Liver (tissue), 9 donors: Measurements from ENCODE around the gene SYMPK. TPM values are rescaled to one million over a fixed set of nuclear protein-coding genes. Genes with fewer than 3 reads are reported as not detected.

Experiments
- DNase-seq: peaks from one replicate; pipeline ENCODE4 v3.0.0-alpha.2; 2017; ENCODE audit warnings: low spot score
- H3K27ac ChIP-seq, 2 donors: one replicate each; pipeline ENCODE4 v1.7.0; 2013; ENCODE audit warnings: inconsistent platforms in 2 of 2, low read length in 2 of 2, control low read depth in 1 of 2, low read depth in 1 of 2, mild to moderate bottlenecking in 1 of 2
- H3K27me3 ChIP-seq, 4 donors: one replicate each; pipeline versions ENCODE4 v1.6.1 to v1.7.0; 2013; ENCODE audit warnings: low read length in 3 of 4, inconsistent platforms in 1 of 4, mild to moderate bottlenecking in 1 of 4, moderate library complexity in 1 of 4; ENCODE audit not compliant: control insufficient read depth in 4 of 4, insufficient read depth in 4 of 4
- H3K36me3 ChIP-seq, 4 donors: one replicate each; pipeline versions ENCODE4 v1.6.1 to v1.7.0; 2013; ENCODE audit warnings: low read length in 3 of 4, mild to moderate bottlenecking in 3 of 4, low read depth in 1 of 4, moderate library complexity in 1 of 4; ENCODE audit not compliant: control insufficient read depth in 4 of 4, insufficient read depth in 3 of 4
- H3K4me1 ChIP-seq, 4 donors: one replicate each; pipeline versions ENCODE4 v1.6.1 to v1.7.0; 2013; ENCODE audit warnings: low read length in 3 of 4, mild to moderate bottlenecking in 3 of 4, moderate library complexity in 1 of 4; ENCODE audit not compliant: control insufficient read depth in 4 of 4, insufficient read depth in 4 of 4
- H3K4me3 ChIP-seq, 3 donors: one replicate each; pipeline versions ENCODE4 v1.6.1 to v1.7.0; 2013; ENCODE audit warnings: low read length in 3 of 3, control low read depth in 1 of 3, low read depth in 1 of 3, mild to moderate bottlenecking in 1 of 3
- H3K9ac ChIP-seq, 2 donors: one replicate each; pipeline ENCODE4 v1.7.0; 2013; ENCODE audit warnings: low read length in 2 of 2, mild to moderate bottlenecking in 2 of 2, moderate library complexity in 2 of 2, control low read depth in 1 of 2, low read depth in 1 of 2
- H3K9me3 ChIP-seq, 4 donors: one replicate each; pipeline versions ENCODE4 v1.6.1 to v1.7.0; 2013; ENCODE audit warnings: low read length in 3 of 4; ENCODE audit not compliant: control insufficient read depth in 4 of 4
- ATF3 ChIP-seq: IDR thresholded peaks from 2 replicates; pipeline ENCODE4 v1.6.1; 2016; ENCODE audit warnings: antibody characterized with exemption
- CTCF ChIP-seq: fragments of 150-350 bp; IDR thresholded peaks from 2 replicates; pipeline ENCODE4 v1.5.1; 2017; ENCODE audit warnings: improper control_type of control experiment, low read depth, low read length; ENCODE audit not compliant: missing input control
- EGR1 ChIP-seq, 2 donors: IDR thresholded peaks; 2 replicates each; pipeline ENCODE4 v1.6.1; 2016 to 2018; ENCODE audit warnings: antibody characterized with exemption in 2 of 2, low read depth in 2 of 2
- FOXA1 ChIP-seq: IDR thresholded peaks from 2 replicates; pipeline ENCODE4 v1.6.1; 2016; ENCODE audit warnings: antibody characterized with exemption
- FOXA2 ChIP-seq: IDR thresholded peaks from 2 replicates; pipeline ENCODE4 v1.6.1; 2016; ENCODE audit warnings: antibody characterized with exemption
- GABPA ChIP-seq, 2 donors: IDR thresholded peaks in 1 of 2; conservative IDR thresholded peaks in 1 of 2; 2 replicates each; pipeline ENCODE4 v1.6.1; 2016; ENCODE audit warnings: antibody characterized with exemption in 2 of 2, mild to moderate bottlenecking in 1 of 2, moderate library complexity in 1 of 2
- HNF4A ChIP-seq, 2 donors: conservative IDR thresholded peaks; 2 replicates each; pipeline ENCODE4 v1.6.1; 2016; ENCODE audit warnings: antibody characterized with exemption in 2 of 2, mild to moderate bottlenecking in 2 of 2
- HNF4G ChIP-seq: IDR thresholded peaks from 2 replicates; pipeline ENCODE4 v1.6.1; 2016; ENCODE audit warnings: antibody characterized with exemption
- JUND ChIP-seq, 2 donors: IDR thresholded peaks; 2 replicates each; pipeline ENCODE4 v1.6.1; 2016; ENCODE audit warnings: antibody characterized with exemption in 2 of 2
- MAX ChIP-seq: IDR thresholded peaks from 2 replicates; pipeline ENCODE4 v1.6.1; 2016; ENCODE audit warnings: antibody characterized with exemption
- RAD21 ChIP-seq, 2 donors: IDR thresholded peaks; 2 replicates each; pipeline ENCODE4 v1.6.1; 2016; ENCODE audit warnings: antibody characterized with exemption in 2 of 2, mild to moderate bottlenecking in 2 of 2
- RXRA ChIP-seq, 2 donors: IDR thresholded peaks; 2 replicates each; pipeline ENCODE4 v1.6.1; 2017 to 2018; ENCODE audit warnings: antibody characterized with exemption in 2 of 2, mild to moderate bottlenecking in 1 of 2
- SP1 ChIP-seq: IDR thresholded peaks from 2 replicates; pipeline ENCODE4 v1.6.1; 2018; ENCODE audit warnings: antibody characterized with exemption, mild to moderate bottlenecking
- YY1 ChIP-seq: IDR thresholded peaks from 2 replicates; pipeline ENCODE4 v1.6.1; 2016; ENCODE audit warnings: antibody characterized with exemption, mild to moderate bottlenecking
- ZBTB33 ChIP-seq: IDR thresholded peaks from 2 replicates; pipeline ENCODE4 v1.6.1; 2016; ENCODE audit warnings: antibody characterized with exemption
- WGBS: extraction: QIAGEN DNeasy Blood & Tissue Kit; methylation state at CpG from one replicate; pipeline ENCODE4 v1.1.7; 2013; 5-methylcytosine and 5-hydroxymethylcytosine counted together
- polyA plus RNA-seq, 2 donors: library from polyadenylated mRNA; stranded (reverse) in 1 of 2; unstranded in 1 of 2; fragments of 200-250 nt in 1 of 2; fragments of >200 nt in 1 of 2; fragmentation: Nextera tagmentation in 1 of 2; extraction: Ambion mirVana in 1 of 2; gene quantifications; one replicate each; pipeline versions ENCODE4 v1.2.1 to v1.2.3, GENCODE V29; 2013 to 2015
- total RNA-seq, 2 donors: library from RNA; depleted of rRNA; stranded (reverse); fragments of >200 nt; gene quantifications; one replicate each; pipeline ENCODE4 v1.2.3, GENCODE V29; 2014
- donor health status: healthy.
- donor health status: healthy.
- donor health status: healthy.
- donor health status: healthy.
- donor health status: healthy.

The SYMPK gene
- total and polyA plus RNA-seq, 4 donors, result 5.5 to 26.1 (median 24.1) TPM

- Histone ChIP-seq H3K9me3 (no peaks in the 10 kb centered on the region), H3K27me3 (no peaks in the 10 kb centered on the region), H3K9ac (peak within 1 kb of the TSS; percentile 90 to 98), H3K27ac (peak within 1 kb of the TSS; percentile 90 to 94), H3K4me3 (peak within 1 kb of the TSS; percentile 80 to 84 (median 81)), H3K36me3 (no peaks in the 10 kb centered on the region), H3K4me1 (peaks cover 20 to 55% (median 35%) of the 10 kb centered on the region in 4 donors)
- peak; percentile 81 for TF ChIP-seq MAX
- no peak for TF ChIP-seq ATF3
- no peak for TF ChIP-seq SP1
- TF ChIP-seq EGR1 (IDR thresholded peaks at IDR 0.05; ENCODE audit: low read depth in 2 of 2), result peak in 1 of 2 donors; percentile 19
- TF ChIP-seq FOXA1, result no peak
- peak; percentile 1 for TF ChIP-seq CTCF
- TF ChIP-seq RAD21 (IDR thresholded peaks at IDR 0.05), result peak in 1 of 2 donors; percentile 2
- TF ChIP-seq FOXA2, result no peak
- WGBS, result under 1% methylated on average over 107 of the region's 107 CpGs
- DNase-seq, result peak; percentile 91
Measured at GRCh38 chr19:45885556-45886426, 22.8 kb upstream of the SYMPK start, which contains the start of gene IRF2BP1. TSS of gene IRF2BP1 (minus strand) at chr19:45886141. CDS start at chr19:45885774, 367 bp downstream.

- peak overlapping the region in 1 of 2 donors; percentile 43 for H3K9ac ChIP-seq
- no peaks in the 10 kb centered on the region for H3K9me3 ChIP-seq
- WGBS, result 42% methylated on average over 72 of the region's 72 CpGs
- H3K4me3 ChIP-seq, result peak overlapping the region; percentile 61 to 84 (median 81)
- TF ChIP-seq EGR1 (IDR thresholded peaks at IDR 0.05; ENCODE audit: low read depth in 2 of 2), result peak in 1 of 2 donors; percentile 42
- TF ChIP-seq RXRA (IDR thresholded peaks at IDR 0.05), result no peak
- peak overlapping the region; percentile 90 to 94 for H3K27ac ChIP-seq
- no peaks in the 10 kb centered on the region for H3K27me3 ChIP-seq
- H3K4me1 ChIP-seq, result peaks cover 21 to 57% (median 37%) of the 10 kb centered on the region in 4 donors
- no peaks in the 10 kb centered on the region for H3K36me3 ChIP-seq
- DNase-seq, result no peak
Measured at GRCh38 chr19:45884682-45885555, 22.0 kb upstream of the SYMPK start.

- peak overlapping the region in 1 of 2 donors; percentile 64 for H3K9ac ChIP-seq
- no peak for DNase-seq
- H3K27me3 ChIP-seq, result no peaks in the 10 kb centered on the region
- H3K36me3 ChIP-seq, result no peaks in the 10 kb centered on the region
- peaks cover 23 to 61% (median 39%) of the 10 kb centered on the region in 4 donors for H3K4me1 ChIP-seq
- peak overlapping the region in 2 of 3 donors; percentile 37 to 81 for H3K4me3 ChIP-seq
- peak overlapping the region; percentile 32 to 67 for H3K27ac ChIP-seq
- H3K9me3 ChIP-seq, result no peaks in the 10 kb centered on the region
- 58% methylated on average over 57 of the region's 57 CpGs for WGBS
- TF ChIP-seq YY1 (no peak), HNF4G (no peak), FOXA2 (no peak), ZBTB33 (no peak), RAD21 (IDR thresholded peaks at IDR 0.05) (no peak), GABPA (IDR thresholded peaks at IDR 0.05 in 1 of 2, conservative IDR thresholded peaks at IDR 0.05 in 1 of 2) (no peak), JUND (IDR thresholded peaks at IDR 0.05) (no peak), RXRA (IDR thresholded peaks at IDR 0.05) (no peak), ATF3 (no peak), FOXA1 (no peak), CTCF (no peak), HNF4A (conservative IDR thresholded peaks at IDR 0.05) (no peak), EGR1 (IDR thresholded peaks at IDR 0.05; ENCODE audit: low read depth in 2 of 2) (no peak)
Measured at GRCh38 chr19:45883881-45884681, 21.1 kb upstream of the SYMPK start.
